GM18498 (cell line): Measurements from ENCODE around the gene ZNF334.

Source experiments
- ATAC-seq: cut with Tn5 transposase; IDR thresholded peaks from one replicate; pipeline ENCODE4 v1.9.1; 2021; ENCODE audit warnings: mild to moderate bottlenecking, moderate library complexity; ENCODE audit not compliant: unreplicated experiment

The ZNF334 gene

DNA sequence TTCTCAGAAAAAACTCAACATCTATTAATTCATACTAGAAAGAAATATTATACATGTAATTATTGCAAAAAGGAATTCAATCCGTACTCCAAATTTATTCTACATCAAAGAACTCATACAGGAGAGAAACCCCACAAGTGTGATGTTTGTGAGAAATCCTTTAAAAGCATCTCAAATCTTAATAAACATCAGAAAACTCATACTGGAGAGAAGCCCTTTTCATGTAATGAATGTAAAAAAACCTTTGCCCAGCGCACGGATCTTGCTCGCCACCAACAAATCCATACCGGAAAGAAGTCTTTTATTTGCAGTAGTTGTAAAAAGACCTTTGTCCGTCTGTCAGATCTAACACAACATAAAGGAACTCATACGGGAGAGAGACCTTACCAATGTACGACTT is 22.0 kb downstream of the ZNF334 start:
- no peak for ATAC-seq

DNA sequence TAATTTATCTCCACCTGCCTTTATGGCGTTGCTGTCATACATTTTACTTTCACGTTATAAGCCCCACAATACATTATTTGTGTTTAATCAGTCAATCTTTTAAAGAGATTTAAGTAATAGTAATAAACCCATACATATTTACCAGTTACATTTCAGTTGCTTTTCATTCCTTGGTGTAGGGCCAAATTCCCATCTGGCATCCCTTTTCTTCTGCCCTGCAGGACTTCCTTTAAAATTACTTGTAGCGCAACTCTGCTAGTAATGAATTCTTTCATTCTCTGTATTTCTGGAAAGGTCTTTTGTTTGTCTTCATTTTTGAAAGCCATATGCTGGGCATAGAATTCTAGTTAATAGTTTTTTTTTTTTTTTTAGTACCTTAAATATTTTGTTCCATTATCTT is 24.9 kb downstream of the ZNF334 start:
- ATAC-seq = no peak

DNA sequence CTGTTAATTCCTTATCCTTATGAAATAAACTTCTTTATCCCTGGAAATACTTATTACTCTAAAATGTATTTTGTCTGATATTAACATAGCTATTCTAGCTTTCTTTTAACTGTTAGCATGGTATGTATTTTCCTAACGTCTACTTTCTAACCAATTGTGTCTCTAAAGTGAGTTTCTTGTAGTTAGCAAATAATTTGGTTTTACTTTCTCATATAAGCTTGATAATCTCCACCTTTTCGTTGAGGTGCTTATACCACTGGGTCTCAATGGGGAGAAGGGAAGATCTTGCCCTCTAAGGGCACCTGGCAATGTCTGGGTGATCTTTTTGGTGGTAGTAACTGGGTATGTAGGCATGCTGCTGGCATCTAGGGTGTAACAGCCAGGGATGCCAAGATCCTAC is 25.7 kb downstream of the ZNF334 start:
- ATAC-seq = no peak

DNA sequence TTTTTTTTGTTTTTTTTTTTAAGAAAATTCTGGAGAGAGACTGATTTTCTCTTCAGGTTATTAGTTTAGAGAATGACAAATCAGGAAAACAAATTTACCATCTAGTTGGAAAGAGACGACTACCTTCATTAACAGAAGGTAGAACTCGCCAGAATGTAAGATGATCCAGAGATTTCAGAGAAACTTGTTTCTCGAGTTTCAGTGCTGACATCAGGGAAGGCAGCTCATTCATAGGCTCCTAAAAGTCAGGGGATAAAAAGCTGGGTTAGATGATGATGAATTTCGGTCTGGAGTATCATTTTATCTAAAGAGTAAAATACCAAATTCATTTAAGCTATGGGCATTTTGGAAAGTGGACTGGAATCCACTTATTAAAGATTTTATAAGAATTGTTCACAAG is 27.9 kb downstream of the ZNF334 start:
- ATAC-seq = no peak

DNA sequence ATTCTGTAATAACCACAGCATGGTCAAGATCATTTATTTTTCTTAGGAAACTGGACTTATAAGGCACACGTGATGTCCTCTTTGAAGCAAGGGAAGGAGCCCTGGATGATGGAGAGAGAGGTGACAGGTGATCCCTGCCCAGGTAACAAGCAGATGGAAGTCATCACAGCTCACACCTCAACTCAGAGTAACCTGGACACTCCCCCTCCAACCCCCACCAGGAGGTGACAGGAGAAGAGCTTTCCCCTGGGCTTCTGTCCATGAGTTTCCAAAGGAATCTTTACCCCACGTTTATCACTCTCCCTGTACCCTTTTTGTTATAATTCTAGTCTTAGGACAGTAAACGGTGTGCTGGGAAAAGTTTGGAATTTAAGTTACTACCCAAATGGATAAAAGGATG is 28.4 kb downstream of the ZNF334 start:
- no peak for ATAC-seq

DNA sequence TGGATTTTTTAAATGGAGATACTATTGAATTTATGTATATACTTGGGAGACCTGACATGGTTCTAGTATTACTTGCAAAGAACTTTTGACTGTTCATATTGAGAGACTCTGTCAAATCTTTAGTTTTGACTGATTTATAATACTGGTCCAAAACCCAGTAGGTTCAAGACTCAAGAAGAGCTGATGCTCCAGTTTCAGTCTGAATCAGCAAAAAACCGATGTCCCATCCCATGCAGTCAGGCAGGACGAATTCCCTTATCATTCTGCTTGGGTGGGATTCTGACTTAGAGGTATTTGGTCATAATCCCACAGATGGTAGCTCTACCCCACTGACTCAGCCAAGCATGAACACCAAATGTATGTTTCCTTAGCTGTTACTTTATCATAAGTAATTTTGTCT is 29.5 kb downstream of the ZNF334 start:
- ATAC-seq = no peak

DNA sequence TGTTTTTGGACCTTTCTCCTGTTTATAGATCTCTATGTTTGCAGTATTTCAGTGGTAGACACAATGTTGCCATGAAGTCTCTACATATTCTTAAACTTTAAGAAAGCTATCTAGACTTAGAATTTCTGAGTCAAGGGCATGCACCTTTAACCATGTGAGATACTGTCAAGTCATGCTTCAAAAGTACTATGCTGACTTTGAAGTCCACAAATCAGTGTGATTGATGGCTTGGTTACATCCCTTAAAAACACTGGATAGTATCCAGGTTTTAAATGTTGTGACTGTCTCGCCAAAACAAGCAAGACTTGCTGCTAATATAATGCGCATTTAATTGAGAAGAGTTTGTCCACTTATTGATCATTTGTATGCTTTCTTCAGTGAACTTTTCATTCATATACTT is 30.5 kb downstream of the ZNF334 start:
- ATAC-seq = no peak

DNA sequence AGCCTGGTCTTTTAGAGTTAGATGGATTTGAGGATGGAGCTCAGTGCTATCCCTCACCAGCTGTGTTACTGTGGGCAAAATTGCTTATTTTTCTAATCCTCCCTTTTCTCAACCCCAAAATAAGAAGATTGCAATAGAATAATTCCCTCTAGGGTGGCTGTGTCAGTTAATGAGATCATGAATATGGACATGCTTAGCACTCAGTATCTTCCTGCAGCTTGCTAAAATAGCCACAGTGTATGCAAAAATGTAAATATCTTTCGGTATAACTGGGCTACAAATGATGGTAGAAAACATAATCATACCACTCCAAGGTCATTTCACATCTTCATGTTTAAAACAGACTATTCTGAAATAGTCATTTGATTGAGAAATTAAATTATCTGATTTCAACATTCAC is 35.7 kb downstream of the ZNF334 start:
- no peak for ATAC-seq

DNA sequence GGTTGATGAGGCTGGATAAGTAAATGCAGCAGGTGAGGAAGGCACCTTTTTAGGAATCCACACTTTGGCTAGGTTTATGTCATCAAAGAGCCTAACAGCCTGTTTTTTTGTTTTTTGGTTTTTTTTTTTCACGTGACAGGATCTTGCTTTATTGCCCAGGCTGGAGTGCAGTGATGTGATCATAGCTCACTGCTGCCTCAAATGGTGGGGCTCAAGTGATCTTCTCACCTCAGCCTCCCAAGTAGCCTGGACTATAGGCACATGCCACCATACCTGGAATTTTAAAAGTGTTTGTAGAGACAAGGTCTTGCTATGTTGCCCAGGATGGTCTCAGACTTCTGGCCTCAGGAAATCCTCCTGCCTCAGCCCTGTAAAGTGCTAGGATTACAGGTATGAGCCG is 36.1 kb downstream of the ZNF334 start:
- no peak for ATAC-seq

DNA sequence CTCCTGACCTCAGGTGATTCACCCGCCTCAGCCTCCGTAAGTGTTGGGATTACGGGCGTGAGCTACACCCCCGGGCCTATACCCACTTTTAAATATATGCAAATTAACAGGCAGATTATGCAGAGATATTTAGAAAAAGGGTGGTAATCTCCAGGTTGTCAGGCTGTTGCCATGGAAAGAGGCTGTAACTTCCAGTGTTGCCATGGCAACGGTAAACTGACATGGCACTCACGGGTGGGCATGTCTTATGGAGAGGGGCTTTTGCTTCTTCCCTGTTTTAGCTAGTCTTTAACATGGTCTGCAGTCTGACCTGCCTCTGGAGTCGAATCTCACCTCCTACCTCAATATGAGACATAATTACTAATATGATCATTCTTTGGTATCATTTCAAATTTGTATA is 44.9 kb downstream of the ZNF334 start:
- no peak for ATAC-seq

DNA sequence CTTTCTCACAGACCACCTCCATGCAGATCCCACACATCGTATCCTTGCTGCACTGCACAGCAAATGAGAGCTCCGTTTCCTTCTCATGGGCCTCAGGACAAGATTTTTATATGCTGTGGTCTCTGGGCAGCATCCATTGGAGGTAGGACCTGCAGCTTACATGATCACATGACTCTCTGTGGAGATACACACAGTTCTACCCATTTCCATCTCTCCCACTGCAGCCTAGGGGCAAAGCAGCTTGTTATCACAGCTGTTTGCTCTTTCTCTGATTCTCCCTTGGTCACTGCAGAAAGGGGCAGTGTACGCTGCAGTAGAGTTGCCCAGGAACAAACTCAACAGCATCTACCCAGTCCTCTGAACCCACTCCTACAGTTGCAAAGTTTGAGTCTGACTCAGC is 48.9 kb downstream of the ZNF334 start:
- ATAC-seq = no peak

DNA sequence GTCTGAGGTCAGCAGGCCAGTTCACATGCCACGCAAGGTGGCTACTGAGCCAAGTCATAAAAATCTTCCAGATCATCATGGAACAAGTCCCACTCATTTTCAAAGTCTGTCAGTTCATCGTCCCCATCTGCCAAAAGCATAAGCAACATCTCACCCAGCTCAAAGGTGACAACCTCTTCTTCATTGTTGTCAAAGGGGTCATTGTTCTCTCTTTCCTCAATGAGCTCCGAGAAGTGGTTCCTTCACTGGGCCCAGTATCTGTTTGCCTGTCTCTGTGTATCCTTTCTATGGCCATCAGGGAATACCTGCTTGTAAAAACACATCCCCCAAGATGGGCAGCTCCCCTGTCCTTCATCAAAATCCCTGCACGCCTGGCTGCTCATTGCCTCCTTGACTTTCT is 49.5 kb downstream of the ZNF334 start:
- ATAC-seq = no peak

DNA sequence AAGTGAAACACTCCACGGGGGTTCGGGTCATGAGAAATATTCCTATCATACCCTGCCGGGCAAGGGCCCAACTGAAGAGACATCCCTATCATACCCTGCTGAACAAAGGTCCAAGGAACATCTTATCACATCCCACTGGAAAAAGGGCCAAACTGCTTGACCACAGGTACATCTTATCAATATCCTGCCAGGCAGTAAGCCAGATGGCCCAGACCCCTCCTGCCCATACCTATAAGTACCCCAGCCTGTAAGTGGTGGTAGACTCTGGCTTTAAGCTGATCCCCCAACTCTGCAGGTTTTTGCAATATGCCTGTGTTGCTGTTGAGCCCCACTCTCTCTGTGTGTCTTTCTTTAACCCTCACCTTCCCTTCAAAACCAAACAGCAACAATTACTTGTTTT is 51.6 kb downstream of the ZNF334 start:
- ATAC-seq = no peak

DNA sequence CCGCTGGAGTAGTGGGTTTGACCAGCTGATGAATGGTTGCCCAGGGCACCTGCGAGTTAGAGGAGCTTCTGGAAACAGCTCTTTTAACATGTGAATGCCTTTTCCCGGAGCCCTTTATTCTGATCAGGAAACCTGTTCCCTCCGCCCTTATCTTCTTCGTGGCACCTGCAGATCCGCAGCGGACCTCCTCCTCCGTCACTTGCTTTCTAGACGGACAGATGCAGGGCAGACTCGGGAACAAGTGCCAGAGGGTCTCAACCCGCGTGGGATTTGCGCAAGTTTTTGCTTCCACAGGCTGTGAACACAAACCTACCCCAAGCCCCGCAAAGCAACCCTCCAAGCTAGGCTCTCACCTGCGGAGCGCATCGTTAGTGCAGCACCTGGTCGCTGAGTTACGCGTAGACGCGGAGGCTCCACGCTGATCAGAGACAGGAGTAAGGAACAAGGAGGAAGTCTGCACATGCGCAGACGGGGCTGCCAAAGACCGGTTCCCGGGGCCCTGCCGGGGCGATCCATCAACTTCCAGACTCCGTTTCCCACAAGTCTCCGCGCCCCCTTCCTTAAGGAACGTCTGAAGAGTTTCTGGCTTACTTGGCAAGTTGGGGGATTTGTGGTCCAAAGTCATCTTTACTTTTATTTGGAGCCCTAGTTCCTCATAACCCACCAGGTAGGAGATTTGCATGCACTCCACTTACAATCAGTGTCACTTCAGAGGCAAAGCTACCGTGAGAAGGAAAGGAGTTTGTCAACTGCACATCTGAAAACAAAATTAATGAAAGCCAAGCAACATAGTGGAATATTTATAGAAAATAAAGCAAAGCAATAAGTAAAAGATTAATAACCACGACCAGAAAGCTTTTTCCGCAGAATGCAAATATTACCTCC is 54.3 kb downstream of the ZNF334 start:
- no peak for ATAC-seq

DNA sequence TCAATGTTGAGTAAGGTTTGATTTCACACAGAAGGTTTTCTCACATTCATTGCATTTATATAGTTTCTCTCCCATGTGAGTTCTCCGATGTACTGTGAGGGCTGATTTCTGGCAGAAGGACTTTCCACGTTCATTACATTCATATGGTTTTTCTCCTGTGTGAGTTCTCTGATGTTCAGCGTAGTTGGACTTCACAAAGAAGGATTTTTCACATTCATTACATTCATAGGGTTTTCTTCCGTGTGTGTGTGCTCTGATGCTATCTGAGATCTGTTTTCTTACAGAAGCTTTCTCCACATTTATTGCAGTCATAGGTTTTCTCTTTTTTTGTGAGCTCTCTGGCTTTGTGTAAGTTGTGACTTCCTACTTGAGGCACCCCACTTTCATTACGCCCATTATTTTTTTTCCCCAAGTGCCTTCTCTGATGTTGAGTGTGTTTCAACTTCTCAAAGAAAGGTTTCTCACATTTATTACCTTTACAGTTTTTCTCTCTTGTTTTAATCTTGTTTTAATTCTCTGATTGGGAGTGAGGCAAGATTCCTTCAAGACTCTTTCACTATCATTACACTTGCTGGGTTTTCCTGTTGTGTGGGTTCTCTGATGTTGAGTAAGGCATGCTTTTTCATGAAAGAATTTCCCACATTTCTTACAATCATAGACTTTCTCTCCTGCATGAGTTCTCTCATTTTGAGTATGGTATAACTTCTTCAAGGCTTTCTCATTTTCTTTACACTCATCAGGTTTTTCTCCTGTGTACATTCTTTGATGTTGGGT is 56.9 kb downstream of the ZNF334 start:
- no peak for ATAC-seq

DNA sequence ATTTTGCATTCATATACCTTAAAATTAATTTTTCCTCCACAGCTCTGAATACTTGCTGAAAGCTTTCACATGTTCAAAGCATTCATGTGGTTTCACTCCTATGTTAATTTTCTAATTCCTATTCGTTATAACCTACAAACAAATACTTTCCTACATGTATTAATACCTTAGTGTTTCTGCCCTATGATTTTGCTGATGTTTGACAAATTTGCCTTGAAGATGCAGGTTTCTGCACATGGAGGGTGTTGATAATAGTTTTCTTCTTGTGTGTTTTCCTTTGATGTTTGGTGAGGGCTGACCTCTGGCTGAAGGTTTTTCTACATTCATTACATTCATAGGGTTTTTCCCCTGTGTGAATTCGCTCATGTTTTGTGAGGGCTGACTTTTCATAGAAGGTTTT is 57.6 kb downstream of the ZNF334 start:
- no peak for ATAC-seq
